HG03103 (cell line): ENCODE results near the gene FYN.

ENCODE experiments used
- ATAC-seq: cut with Tn5 transposase; IDR thresholded peaks from one replicate; pipeline ENCODE4 v1.9.1; 2021; ENCODE audit warnings: low read depth; ENCODE audit not compliant: unreplicated experiment

Gene FYN

DNA sequence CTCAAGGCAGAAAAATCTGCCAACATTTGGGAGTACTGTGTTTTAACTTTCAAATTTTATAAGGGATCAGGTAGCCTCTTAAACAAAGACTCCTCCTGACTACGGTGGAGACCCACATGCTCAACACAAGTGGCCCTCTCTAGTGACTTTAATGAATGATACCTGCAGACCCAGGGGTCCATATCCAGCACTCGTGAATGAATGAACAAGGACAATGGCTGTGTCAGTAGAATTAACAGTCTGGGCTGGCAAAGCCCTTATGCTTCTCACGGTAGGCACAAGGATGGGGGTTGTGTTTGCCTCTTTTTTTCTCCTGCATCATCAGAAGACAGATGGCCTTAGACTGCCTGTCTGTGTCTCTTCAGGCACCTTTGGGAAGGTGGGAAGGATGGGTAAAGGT, 154.9 kb downstream of the FYN start:
- ATAC-seq = no peak

DNA sequence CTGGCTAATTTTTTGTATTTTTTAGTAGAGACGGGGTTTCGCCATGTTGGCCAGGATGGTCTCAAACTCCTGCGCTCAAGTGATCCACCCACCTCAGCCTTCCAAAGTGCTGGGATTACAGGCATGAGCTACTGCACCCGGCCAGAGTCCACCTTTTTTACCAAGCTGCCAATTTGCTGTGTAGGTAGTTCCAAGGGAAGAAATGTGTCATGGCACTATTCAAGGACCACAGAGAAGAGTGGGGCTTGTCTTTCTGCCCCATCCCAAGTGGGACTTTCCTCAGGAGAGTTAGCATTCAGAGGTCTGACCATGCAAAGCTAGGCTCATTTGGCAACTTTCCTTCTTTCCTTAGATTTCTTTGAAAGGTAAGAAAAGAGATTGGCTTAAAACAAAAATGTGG, 155.6 kb downstream of the FYN start:
- ATAC-seq = no peak

DNA sequence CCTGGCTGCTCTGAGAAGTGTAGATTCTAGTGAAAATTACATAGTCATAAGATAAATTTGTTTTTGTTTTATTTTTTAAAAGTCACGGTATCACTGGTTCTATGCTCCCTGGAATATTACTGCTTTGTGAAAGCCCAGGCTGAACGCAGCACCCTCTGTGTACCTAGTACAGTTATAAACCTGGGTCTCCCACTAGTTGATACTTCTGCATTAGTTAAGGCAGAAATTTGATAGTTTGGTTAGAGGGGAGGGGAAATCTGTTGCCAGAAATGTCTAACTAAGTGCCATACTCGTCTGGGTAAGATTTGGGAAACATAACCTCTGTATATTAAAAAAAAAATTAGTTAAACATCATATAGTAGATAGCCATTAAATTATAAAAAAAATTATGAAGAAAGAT, 156.9 kb downstream of the FYN start:
- ATAC-seq = no peak

DNA sequence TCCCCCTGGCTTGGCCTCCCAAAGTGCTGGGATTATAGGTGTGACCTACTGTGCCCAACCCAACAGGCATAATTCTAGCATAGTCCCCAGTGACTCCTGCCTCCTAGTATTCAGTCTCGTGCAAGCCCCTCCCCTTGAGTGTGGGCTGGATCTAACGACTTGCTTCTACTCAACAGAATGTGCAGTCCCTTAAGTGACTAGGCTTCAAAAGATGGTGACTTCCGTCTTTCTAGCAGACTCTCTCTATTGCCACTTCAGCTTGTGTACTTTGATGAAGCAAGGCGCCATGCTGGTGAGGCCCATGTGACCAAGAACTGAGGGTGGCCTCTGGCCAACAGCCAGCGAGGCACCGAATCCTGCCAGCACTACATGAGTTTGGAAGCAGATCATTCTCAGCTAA, 157.9 kb downstream of the FYN start:
- ATAC-seq = no peak

DNA sequence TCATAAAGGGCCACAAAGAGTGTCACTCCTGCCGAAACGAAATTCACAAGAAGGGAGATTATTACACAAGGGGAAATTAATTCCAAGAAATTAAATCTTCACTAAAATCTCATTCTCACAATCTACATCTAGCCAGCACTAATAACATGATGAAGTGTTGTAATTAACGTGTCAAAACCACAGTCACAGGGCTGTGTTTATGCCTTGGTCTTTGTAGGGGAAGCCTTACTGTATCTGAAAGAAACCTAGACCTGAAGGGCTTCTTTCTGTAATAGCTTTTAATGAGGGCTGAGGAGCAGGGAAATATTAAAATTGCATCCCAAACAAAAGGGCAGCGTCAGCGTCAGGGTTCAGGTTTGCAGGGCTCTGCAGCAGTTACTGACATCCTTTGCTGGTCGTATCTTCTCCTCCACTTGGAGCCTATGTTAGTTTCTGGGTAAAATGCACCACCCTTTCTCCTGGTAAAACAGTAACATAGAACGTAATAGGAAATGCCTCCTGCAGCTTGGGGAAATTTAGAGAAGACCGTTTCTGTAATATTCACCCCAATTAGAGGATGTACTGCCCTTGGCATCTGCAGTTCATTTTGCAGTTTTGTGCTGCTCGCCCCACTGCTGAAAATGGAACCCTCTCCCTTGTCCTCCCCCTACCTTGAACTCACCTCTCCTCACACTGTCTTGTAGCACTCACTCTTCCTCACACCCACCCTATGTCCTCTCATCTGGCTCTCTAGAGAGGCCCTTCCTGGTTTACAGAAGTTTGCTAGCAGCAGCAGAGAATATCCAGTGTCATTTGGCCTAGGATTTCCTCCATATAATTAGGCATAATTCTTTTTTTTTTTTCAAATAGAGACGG, 158.6 kb downstream of the FYN start:
- no peak for ATAC-seq

DNA sequence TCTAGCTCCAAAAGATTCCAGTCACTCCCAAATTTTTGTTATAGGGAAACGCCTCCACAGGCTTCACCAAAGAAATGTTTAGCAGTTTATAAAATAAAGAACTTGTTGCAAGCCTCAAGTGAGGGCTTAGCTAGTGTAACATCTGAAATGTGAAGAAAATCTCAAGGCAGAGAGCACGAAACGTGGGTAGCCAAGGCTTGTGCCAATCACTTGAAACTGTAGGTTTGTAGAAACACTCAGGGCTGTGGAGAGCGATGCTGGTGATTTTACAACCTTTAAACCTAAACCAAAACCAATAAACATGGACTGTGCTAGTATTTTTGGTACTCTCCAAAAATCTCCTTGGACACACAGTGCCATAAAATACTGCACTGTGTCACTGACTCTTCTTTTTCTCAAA, 159.4 kb downstream of the FYN start:
- no peak for ATAC-seq

DNA sequence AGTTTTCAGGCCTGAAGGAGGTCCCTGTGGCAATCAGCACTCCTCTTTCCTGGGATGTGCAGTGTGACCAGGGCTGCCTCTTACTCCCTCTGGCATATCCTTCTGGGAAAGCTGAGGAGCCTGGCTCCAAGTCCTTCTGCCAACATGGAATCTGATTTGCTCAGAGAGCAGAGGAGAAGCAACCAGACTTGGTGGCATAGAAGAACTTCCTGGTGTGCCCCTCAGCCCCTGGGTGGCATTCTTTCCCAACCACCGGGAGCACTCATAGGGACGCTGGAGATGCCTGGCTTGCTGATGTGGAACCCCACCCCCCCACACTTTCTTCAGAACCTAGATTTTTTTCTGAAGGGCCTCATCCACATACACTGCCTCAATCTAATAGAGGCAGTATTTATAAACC, 160.0 kb downstream of the FYN start:
- no peak for ATAC-seq

DNA sequence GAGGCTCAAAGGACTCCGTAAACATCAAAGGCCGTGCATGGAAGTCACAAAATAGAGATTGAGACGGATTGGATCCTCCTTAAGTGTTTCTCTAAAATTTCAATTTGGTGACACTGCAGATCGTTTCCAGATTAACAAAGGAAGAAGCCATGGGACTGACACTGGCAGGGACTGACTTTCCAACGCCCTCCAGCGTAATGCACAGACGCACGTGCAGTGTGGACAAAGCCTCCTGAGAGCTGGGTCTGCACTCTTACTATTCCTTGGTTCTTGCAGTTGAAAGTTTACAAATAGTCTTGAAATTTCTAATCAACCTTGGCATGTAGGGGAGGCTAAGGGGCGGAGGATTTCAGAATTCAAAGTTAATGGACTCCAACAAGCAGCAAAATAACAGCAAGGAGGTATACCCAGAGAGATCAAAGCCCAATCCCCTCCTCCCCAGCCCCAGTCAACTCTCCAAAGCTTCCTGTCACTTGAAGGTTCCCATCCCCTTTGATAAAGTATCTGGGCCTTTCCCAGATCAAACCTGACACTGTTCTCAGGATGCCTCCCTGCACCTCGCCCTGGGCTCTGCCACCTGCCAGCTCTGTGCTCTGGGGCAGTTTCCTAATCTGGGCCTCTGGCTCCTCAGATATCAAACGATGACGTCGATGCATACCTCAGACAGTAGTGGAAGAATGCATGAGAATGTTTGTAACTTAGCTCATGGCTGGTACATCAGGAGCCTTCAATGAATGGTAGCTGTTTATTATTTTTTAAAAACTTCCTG, 161.1 kb downstream of the FYN start:
- ATAC-seq = no peak

DNA sequence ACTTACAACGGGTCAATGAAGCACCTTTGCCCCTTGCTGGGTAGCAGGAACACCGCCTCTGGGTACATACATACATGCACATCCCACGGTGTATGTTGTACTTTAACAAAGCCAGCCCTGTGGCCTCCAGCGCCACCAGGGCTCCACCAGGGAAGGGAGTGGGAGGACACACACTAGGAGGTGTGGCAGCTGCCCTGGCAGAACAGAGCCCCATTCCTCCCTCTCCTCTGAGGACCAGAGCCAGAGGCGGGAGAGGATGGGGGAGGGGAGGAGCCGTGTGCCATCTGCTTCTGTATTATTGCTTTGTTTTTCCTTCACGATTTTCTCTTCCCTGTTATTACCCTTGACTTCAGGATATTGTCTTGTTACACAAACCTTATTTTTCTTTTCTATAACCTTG, 161.8 kb downstream of the FYN start:
- no peak for ATAC-seq

DNA sequence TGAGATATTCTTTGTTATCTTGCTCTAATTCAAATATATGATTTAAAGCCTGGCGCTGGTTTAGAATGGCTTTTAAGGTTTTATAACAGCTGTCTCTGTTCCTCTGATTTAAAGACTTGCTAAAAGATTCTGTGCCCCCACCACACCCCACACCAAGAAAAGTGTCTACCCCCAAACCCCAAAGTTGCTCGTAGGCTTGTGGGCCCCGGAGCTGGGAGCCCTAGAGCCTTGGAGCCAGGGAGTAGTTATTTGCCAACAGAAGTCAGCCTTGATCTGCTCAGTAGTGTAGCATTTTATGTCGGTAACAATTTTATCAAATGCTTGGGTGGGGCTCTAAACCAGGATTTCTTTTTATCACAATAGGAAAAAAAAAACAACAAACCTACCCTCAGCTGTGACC, 162.3 kb downstream of the FYN start:
- ATAC-seq = no peak

DNA sequence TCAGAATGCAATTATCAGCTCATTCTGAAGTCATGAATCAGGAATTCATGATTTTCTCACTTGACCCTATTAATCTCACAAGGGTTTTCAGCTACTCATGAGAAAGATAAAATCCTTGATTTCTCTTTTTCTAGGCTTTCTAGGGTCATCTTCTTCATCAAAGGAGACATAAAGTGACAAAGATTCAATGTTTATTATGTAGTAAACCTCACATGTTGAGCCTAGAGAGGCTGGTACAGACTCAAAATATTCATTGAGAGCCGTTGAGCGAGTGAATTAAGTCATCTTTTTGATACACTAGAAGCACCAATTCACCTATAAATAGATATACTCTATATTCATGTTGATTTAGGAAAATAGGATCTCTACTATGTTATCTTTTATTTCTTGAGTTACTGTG, 162.8 kb downstream of the FYN start:
- ATAC-seq = no peak

DNA sequence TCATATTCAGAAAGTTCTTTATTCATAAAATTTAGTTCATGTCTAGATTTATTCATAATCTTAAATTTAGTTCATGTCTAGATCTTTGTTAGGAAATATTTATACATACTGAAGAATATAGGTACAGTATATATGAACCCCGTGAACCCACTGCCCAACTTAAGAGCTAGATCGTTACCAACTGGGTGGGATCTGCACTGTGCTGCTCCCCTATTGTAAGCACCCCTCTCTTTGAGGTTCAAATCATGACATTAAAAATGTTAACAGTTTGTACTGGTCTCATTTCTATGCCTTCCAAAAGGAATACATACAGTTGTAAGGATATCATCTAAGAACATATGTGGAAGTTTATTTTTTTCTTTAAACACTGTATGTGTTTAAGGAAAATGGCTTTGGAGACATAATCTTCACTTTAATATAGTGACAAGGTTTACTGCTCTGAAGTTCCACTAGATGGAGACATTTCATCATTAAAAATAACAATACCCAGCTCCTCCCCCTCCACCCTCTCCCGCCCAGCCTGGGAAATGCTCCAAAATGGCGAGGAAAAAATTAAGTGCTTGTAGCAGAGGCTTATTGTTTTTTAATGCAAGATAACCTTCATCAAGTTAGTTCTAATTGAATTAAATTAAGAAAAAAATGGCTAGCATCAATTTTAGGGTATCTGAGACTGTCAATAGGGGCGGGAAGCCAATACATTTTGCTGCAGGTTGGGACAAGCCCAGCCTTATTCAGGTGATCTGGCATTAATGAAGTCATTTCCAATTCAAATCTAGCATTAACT, 163.4 kb downstream of the FYN start:
- peak; percentile 88 for ATAC-seq

DNA sequence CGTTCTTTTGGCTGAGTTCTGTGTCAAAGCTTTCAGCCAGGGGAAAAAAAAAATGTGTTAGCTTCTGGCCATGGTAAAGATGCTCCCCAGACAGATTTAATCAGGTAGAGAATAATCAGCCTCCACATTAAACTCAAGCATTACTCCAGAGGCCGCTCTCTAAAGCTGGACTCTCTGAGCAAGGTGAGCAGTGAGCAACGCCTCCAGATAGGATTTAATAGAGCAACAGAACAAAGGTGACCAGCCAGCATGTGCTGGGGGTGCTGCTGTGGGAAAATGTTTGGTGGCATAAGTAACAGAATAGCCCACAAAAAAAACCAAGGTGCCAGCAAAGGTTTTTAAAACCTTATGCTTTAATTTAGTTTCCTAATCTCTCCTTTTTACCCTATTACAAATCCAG, 164.1 kb downstream of the FYN start:
- no peak for ATAC-seq

DNA sequence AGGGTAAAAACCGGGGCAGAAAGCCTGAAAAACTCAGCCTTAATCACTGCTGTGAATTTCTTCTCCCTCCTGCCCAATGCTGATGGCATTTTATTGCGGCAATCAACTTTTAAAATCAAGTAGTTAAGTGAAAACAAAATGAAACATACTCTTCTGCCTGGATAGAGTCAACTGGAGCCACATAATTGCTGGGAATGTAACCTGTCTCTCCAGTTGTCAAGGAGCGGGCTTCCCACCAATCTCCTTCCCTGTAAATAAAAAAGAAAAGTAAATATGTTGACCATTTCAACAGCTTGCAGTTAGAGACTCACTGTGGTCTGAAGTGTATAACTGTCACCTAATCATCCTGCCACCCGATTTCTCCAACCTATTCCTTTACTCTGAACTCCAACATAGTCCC, 165.5 kb downstream of the FYN start:
- ATAC-seq = no peak

DNA sequence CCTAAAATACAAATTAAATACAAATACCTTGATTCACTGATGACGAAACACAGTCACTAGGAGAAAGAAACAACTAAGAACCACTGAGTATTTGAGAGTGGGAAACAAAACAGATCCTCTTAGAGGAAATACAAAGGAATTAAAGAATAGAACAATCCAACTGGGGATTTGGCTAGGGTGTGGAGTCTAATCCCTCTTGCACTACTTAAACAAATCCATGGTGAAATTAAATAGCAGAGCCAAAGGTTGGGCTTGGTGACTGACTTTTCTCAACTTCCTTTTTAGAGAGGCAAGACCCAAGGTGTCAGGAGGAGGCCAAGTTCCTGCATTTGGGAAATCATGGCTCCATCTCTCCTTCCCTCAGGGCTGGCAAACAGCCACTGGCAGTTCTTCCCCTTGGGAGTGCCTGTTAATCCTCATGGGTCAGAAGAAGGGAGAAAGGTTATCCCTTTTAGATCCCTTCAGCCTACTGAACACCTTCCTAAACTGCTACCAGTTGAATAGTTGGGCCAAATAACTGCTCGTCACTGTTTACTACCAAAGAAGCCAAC, 166.3 kb downstream of the FYN start:
- ATAC-seq = no peak

DNA sequence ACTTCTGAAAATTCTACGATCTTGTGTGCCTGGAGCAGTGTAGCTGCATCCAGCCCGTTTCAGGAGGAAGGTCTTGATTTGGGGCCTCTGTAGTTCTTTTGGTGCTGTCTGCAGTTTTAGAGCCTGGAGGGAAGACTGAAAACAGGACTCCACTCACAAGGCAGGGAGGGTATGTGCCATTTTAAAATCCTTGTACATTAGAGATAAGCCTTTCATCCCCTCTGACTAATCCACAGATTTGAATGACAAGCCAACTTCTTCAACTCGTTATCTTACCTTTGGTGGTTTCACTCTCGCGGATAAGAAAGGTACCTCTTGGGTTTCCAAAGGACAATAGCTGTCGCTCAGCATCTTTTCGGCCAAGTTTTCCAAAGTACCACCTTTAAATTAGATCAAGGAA, 169.5 kb downstream of the FYN start:
- no peak for ATAC-seq

DNA sequence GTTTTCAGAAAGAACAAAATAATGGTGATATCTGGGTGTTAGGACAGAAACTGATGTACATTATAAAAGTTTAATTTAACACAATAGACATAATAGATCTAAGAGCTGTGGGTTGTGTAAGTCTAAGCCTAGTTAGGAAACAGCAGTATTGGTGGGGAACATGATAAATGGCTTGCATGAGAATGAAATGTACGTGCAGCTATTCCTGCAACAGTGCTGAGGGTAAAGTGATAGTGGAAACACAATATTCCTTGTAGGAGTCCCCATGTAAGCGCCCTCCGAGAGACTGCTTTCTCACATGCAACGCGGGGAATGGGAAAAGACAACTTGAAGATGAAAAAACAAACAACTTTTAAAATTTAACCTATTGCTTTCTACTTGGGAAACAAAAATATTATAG, 171.0 kb downstream of the FYN start:
- no peak for ATAC-seq

DNA sequence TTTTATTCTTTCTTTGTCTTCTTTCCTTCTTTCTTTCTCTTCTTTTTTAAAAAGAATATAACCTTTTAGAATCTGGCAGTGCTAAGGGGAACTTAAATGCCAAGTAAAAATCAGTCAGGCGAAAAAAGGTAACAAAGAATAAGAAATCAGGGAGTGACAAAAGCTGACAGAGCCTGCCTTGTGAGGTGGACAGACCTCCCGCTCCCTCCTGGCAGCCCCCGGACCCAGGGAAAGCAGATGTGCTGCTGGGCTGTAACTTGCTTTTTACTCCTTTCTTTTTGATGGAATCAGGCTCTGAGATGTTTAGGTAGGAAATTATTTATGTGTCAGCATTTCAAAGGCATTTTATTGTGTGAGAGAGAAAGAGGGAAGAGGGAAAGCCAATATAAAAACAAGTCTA, 172.1 kb downstream of the FYN start:
- no peak for ATAC-seq

DNA sequence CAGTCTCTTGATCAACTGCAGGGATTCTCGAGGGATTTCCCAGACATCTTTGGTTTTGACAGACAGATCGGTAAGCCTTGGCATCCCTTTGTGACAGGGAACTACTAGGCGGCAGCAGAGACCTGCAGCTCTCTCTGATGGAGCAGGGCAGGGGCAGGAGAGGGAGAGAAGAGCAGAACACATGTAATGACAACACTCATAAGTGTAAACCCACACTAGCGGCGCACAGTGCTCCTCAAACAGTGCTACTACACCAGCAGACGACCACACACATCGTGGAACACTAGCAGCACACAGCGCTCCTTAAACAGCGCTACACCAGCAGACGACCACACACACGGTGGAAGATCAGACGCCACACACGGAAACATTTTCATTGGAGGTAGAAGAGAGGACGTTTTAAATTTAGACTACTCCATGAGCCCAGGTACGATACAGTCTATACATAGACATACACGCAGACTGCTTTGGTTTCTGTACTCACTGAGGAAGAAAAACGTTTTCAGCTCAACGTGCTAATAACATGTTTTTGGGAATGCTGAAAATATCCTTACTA, 173.0 kb downstream of the FYN start:
- no peak for ATAC-seq

DNA sequence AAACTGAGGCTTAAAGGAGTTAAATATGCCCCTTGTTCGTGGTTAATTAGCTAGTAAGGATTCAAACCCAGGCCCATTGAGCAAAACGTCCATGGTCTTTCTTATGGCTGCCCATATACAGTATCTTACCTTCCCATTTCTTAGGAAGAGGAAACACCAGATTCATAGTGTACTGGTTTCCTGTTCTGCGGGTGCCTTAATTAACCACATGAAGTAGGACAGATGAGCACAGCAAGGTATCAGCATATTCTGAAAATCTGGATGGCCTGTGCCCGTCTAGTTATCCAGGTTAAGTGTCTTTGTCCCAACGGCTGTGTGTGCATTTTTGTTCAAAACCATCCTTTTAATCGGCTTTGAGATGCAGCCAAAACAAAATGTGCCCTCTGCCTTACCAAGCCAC, 174.1 kb downstream of the FYN start:
- no peak for ATAC-seq

DNA sequence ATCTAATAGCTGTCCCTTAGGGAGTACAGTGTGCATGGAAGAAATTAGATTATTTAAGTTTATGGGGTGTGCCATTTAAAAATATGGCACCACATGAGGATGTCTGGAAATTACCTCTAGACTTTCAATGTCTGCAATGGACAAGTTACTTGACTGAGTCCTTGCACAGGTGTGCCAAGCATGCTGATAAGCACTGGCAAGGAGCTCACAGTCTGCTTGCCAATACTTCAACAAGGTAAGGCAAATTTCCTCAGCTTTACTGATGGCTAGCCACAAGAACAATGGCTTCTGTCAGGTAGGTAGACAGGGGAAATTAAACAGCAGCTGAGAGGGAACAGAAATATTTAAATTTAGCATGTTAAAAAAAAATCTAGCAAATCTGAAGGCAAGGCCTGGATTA, 176.4 kb downstream of the FYN start:
- ATAC-seq = no peak
